LNCAP (cell line): ENCODE measurements around the gene ZNRF2.

Source experiments
- CTCF ChIP-seq: fragments of 450-650 bp; IDR thresholded peaks from 2 replicates; pipeline ENCODE4 v1.5.1; 2017; ENCODE audit warnings: mild to moderate bottlenecking

The ZNRF2 gene

GRCh38 chr7:30328381-30328780 lies 44.0 kb downstream of the ZNRF2 start:
- no peak for TF ChIP-seq CTCF

- no peak for TF ChIP-seq CTCF
Observed at GRCh38 chr7:30329716-30330115, 45.3 kb downstream of the ZNRF2 start.

- TF ChIP-seq CTCF, result no peak
Observed at GRCh38 chr7:30330134-30331111, 46.0 kb downstream of the ZNRF2 start.

GRCh38 chr7:30331338-30331737 lies 46.9 kb downstream of the ZNRF2 start:
- no peak for TF ChIP-seq CTCF

- no peak for TF ChIP-seq CTCF
Observed at GRCh38 chr7:30332549-30332948, 48.2 kb downstream of the ZNRF2 start.

- no peak for TF ChIP-seq CTCF
Observed at GRCh38 chr7:30335763-30336487, 51.5 kb downstream of the ZNRF2 start.

GRCh38 chr7:30344513-30344912 lies 60.1 kb downstream of the ZNRF2 start:
- no peak for TF ChIP-seq CTCF
